Stimulated activated effector memory CD8-positive, alpha-beta T cell treated with anti-CD3 and anti-CD28 coated beads, Interleukin-12 subunit alpha, Interleukin-12 subunit beta, amount 100 ng/mL, for 72 hours (primary cell): ENCODE data around the gene C1orf167.

Source experiments
- ATAC-seq: fragments of 150-1000 bp; cut with Tn5 transposase; 2 replicates; pipeline ENCODE4 v1.10.0; 2021
- DNase-seq, 2 donors: peaks; one replicate each; pipeline ENCODE4 v3.0.0; 2021 to 2022; ENCODE audit warnings: low spot score in 2 of 2
- H3K27ac Mint-ChIP-seq: one replicate; pipeline ENCODE4 v1.8.0; 2022; ENCODE audit warnings: mild to moderate bottlenecking, mixed read lengths
- H3K36me3 Mint-ChIP-seq: one replicate; pipeline ENCODE4 v1.8.0; 2022; ENCODE audit warnings: mild to moderate bottlenecking, mixed read lengths
- H3K4me1 Mint-ChIP-seq: one replicate; pipeline ENCODE4 v1.8.0; 2022; ENCODE audit warnings: mixed read lengths
- H3K4me3 Mint-ChIP-seq: one replicate; pipeline ENCODE4 v1.8.0; 2022; ENCODE audit warnings: mild to moderate bottlenecking, mixed read lengths
- H3K9me3 Mint-ChIP-seq: one replicate; pipeline ENCODE4 v1.8.0; 2022; ENCODE audit warnings: mixed read lengths

Gene C1orf167, protein sequence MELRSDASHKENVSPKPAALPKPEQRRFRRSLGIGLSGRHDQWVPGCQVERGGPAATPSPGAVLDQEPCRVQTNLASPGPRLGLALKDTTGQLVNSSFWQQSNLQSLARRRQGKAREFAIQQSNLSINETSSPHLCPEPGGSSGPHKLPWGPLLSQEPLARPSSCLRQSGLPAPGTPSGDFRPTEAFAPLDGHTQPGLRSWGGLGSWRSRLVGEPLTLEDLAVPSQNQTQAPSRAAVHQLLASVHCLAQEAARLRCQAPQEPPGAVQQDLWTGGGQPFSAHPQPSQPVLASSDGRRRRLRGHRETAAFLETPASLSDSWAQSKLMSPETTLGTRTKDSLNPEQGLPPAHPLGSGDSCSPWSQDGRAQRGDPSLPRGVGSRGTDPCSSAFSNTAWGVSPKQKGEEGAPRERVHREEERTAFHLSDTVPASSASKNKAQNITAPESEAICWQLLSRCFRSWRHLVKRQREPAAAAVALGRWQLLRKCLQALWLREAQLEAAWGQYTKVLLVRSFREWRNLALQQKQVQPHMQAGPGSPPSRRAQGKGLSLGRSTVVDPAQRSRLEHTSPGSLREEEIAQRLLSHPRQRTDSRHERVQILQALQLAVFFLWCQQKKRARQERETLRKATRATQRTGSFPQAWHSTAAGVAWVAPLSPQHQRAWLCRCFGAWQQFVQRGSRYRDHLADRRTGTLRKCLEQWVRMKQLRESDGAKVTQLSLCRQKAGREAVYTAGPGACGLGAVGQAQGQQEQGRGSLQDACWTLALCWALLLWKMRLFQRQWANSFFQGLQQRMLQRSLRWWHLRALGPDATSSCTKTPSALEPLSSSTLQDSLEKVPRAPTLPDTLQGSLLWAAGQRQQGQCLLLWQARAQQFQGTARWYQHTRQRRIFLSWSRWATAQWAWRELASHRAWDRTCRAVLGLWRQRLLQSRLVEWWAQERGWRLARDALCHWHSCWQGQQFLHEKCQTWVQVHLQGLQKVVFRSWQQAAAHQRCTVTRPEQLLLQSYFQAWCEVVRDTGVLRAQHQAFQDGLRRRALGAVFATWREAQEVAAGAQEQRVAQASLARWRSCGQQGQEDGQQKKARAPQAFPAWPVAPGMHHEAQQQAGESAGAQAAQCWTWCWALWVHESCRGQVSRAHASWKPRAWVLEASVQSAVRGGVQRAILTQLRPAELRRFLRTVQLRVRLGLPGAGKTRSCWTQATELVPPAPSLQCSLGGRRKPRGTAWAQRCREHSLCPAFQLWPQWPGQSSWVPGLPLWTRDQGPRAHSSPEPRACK (N-terminal part only)

GRCh38 chr1:11761988-11762406 is at the start of gene C1orf167:
Gene C1orf167, plus strand, starts transcription at chr1:11762193. Its CDS starts 2,208 bp downstream, at chr1:11764401.
- DNase-seq (no peak), ATAC-seq (peak; percentile 42)
- peak within 1 kb of the TSS; percentile 14 for H3K4me3 Mint-ChIP-seq
- no peaks in the 10 kb centered on the region for H3K36me3 Mint-ChIP-seq
- no peaks in the 10 kb centered on the region for H3K9me3 Mint-ChIP-seq
- H3K27ac Mint-ChIP-seq = no peak within 1 kb of the TSS
- H3K4me1 Mint-ChIP-seq = peaks cover 4% of the 10 kb centered on the region

DNA sequence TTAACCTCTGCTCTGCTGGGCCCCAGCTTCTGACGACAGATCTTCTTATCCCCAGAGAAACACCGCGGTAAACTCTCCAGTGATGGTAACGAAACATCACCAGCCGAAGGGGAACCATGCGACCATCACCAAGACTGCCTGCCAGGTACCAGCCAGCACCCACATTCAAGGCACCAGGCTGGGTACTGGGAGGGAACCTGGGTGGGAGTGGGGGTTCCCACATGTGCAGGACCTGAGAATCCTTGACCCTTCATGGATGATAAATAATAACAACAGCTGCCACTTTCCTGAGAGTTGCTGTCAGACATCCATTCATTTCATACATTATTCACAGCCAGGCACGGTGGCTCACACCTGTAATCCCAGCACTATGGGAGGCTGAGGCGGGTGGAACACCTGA is 49.7 kb upstream of the C1orf167 start:
- peaks cover 7% of the 10 kb centered on the region for H3K4me1 Mint-ChIP-seq
- H3K36me3 Mint-ChIP-seq = no peaks in the 10 kb centered on the region
- H3K4me3 Mint-ChIP-seq = no peak overlapping the region
- ATAC-seq = no peak
- H3K27ac Mint-ChIP-seq = no peak overlapping the region
- no peaks in the 10 kb centered on the region for H3K9me3 Mint-ChIP-seq
- DNase-seq = no peak

GRCh38 chr1:11713095-11713494 is 48.9 kb upstream of the C1orf167 start:
- peaks cover 7% of the 10 kb centered on the region for H3K4me1 Mint-ChIP-seq
- H3K27ac Mint-ChIP-seq = no peak overlapping the region
- no peak overlapping the region for H3K4me3 Mint-ChIP-seq
- no peaks in the 10 kb centered on the region for H3K9me3 Mint-ChIP-seq
- DNase-seq = no peak
- no peak for ATAC-seq
- no peaks in the 10 kb centered on the region for H3K36me3 Mint-ChIP-seq

GRCh38 chr1:11714831-11715575 is 47.0 kb upstream of the C1orf167 start:
- peaks cover 15% of the 10 kb centered on the region for H3K4me1 Mint-ChIP-seq
- ATAC-seq (no peak), DNase-seq (no peak)
- no peak overlapping the region for H3K4me3 Mint-ChIP-seq
- no peaks in the 10 kb centered on the region for H3K36me3 Mint-ChIP-seq
- no peak overlapping the region for H3K27ac Mint-ChIP-seq
- H3K9me3 Mint-ChIP-seq = no peaks in the 10 kb centered on the region

GRCh38 chr1:11719313-11720032 is 42.5 kb upstream of the C1orf167 start:
- H3K9me3 Mint-ChIP-seq = no peaks in the 10 kb centered on the region
- peaks cover 15% of the 10 kb centered on the region for H3K4me1 Mint-ChIP-seq
- no peaks in the 10 kb centered on the region for H3K36me3 Mint-ChIP-seq
- peak overlapping the region; percentile 94 for H3K27ac Mint-ChIP-seq
- ATAC-seq (peak; percentile 91), DNase-seq (peak; percentile 80 to 90)
- H3K4me3 Mint-ChIP-seq = peak overlapping the region; percentile 82

DNA sequence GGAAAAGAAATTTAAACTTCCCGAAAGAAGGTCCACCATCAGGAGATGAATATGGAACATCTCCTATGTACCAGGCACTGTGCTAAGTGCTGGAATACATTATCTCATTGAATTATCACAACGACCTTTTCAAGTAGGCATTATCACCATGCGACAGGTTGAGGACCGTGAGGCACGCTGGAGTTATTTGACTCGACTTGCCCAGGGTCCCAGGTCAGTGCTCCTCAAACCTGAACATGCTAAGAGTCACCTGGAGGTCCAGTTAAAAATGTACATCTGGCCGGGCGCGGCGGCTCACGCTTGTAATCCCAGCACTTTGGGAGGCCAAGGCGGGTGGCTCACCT is 42.0 kb upstream of the C1orf167 start:
- DNase-seq (no peak), ATAC-seq (no peak)
- peak overlapping the region; percentile 94 for H3K27ac Mint-ChIP-seq
- peak overlapping the region; percentile 82 for H3K4me3 Mint-ChIP-seq
- H3K36me3 Mint-ChIP-seq = no peaks in the 10 kb centered on the region
- H3K4me1 Mint-ChIP-seq = peaks cover 15% of the 10 kb centered on the region
- H3K9me3 Mint-ChIP-seq = no peaks in the 10 kb centered on the region

DNA sequence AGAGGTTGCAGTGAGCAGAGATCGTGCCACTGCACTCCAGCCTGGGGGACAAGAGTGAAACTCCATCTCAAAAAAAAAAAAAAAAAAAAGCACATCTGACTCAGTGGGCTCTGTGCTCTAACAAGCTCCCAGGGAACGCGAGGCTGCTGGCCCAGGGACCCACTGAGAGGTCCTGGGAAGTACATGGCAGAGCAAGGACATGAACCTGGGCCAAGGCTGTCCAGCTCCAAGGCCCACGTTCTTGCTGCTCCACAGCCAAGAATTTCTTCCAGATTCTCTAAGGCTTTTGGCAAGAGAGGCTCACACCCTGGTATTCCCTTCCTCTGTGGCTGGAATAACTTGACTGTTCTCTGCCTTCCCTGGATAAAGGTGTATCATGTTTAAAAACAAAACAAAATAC is 41.5 kb upstream of the C1orf167 start:
- no peaks in the 10 kb centered on the region for H3K36me3 Mint-ChIP-seq
- ATAC-seq = no peak
- H3K4me3 Mint-ChIP-seq = peak overlapping the region; percentile 82
- H3K4me1 Mint-ChIP-seq = peaks cover 15% of the 10 kb centered on the region
- DNase-seq = no peak
- H3K9me3 Mint-ChIP-seq = no peaks in the 10 kb centered on the region
- H3K27ac Mint-ChIP-seq = no peak overlapping the region

- Mint-ChIP-seq H3K36me3 (no peaks in the 10 kb centered on the region), H3K9me3 (no peaks in the 10 kb centered on the region), H3K4me1 (peaks cover 15% of the 10 kb centered on the region), H3K4me3 (no peak overlapping the region), H3K27ac (no peak overlapping the region)
- ATAC-seq (no peak), DNase-seq (no peak)
These were observed 40.7 kb upstream of the C1orf167 start for GRCh38 chr1:11721311-11721710.

GRCh38 chr1:11722538-11722937 is 39.5 kb upstream of the C1orf167 start:
- no peak for DNase-seq
- no peaks in the 10 kb centered on the region for H3K9me3 Mint-ChIP-seq
- no peak for ATAC-seq
- H3K27ac Mint-ChIP-seq = no peak overlapping the region
- H3K4me3 Mint-ChIP-seq = no peak overlapping the region
- H3K36me3 Mint-ChIP-seq = no peaks in the 10 kb centered on the region
- peaks cover 15% of the 10 kb centered on the region for H3K4me1 Mint-ChIP-seq

GRCh38 chr1:11725616-11726015 is 36.4 kb upstream of the C1orf167 start:
- ATAC-seq (no peak), DNase-seq (no peak)
- Mint-ChIP-seq H3K27ac (no peak overlapping the region), H3K9me3 (no peaks in the 10 kb centered on the region), H3K36me3 (no peaks in the 10 kb centered on the region), H3K4me1 (peaks cover 21% of the 10 kb centered on the region), H3K4me3 (no peak overlapping the region)

DNA sequence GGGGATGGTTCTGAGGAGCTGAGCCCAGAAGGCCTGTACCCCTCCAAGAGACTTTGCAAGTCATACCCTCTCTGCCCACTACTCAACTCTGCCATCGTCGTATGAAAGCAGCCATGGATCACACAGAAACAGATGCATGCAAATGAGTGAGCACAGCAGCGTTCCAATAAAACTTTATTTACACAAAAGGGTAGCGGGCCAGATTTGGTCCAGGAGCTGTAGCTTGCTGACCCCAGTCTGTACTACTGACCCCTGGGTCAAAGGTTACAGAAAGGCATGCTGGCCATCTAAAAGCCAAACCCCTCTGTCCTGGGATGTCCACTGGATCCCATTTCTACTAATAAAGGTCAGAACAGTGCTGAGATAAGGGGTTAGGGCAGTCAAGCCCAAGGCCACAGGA is 34.9 kb upstream of the C1orf167 start:
- no peak for ATAC-seq
- DNase-seq = no peak
- H3K9me3 Mint-ChIP-seq = no peaks in the 10 kb centered on the region

DNA sequence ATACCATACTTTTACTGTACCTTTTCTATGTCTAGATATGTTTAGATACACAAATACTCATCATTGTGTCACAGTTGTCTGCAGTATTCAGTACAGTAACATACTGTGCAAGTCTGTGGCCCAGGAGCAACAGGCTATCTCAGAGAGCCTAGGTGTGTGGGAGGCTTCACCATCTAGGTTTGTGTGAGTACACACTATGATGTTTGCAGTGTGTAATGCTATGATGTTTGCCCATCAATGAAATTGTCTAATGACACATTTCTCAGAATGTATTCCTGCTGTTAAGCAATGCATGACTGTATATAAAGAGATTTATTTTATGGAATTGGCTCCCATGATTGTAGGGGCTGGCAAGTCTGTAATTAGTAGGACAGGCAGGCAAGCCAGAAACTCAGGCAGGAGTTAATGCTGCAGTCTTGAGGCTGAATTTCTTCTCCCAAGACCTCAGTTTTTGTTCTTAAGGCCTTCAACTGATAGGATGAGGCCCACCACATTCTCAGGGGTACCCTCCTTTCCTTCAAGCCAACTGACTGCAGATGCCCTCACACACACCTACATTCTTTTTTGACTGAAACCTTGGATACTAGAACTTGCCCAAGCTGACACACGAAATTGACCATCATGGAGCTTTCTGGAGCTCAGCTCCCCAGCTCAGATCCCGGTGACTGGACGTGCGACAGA is 33.7 kb upstream of the C1orf167 start:
- ATAC-seq = peak; percentile 31
- Mint-ChIP-seq H3K27ac (no peak overlapping the region), H3K4me3 (no peak overlapping the region), H3K4me1 (peaks cover 34% of the 10 kb centered on the region), H3K9me3 (no peaks in the 10 kb centered on the region), H3K36me3 (no peaks in the 10 kb centered on the region)
- no peak for DNase-seq

More for the DNA sequence above, 34.9 kb upstream of the C1orf167 start:
- Mint-ChIP-seq H3K27ac (no peak overlapping the region), H3K36me3 (no peaks in the 10 kb centered on the region), H3K4me3 (no peak overlapping the region), H3K4me1 (peaks cover 33% of the 10 kb centered on the region)

DNA sequence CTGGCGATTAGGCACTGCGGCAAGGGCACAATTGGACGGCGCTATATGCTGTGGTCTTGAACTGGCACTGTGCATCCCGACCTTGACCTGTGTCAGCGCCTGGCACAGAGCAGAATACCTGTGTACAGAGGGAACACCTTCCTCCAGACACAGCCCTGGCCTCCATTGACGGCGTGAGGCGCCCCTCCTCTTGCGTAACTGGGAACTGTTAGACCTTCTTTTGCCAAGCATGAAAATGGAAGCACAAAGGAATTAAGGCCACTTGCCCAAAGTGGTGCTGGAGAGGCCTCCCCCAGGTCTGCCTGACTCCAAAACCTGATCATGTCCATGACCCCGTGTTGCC is 32.9 kb upstream of the C1orf167 start:
- peak overlapping the region; percentile 90 for H3K27ac Mint-ChIP-seq
- H3K4me1 Mint-ChIP-seq = peaks cover 34% of the 10 kb centered on the region
- no peak overlapping the region for H3K4me3 Mint-ChIP-seq
- ATAC-seq (no peak), DNase-seq (no peak)
- H3K36me3 Mint-ChIP-seq = no peaks in the 10 kb centered on the region
- no peaks in the 10 kb centered on the region for H3K9me3 Mint-ChIP-seq
